ENCODE measurements around the gene EFNA1.

- TF ChIP-seq JUNB (IDR thresholded peaks at IDR 0.05) (no peak), CHD4 (IDR thresholded peaks at IDR 0.05; ENCODE audit: borderline replicate concordance) (no peak), BCL3 (IDR thresholded peaks at IDR 0.05) (no peak), POLR2A (IDR thresholded peaks at IDR 0.05; ENCODE audit: low read length) (no peak), KDM5A (IDR thresholded peaks at IDR 0.05) (no peak), CTCF (IDR thresholded peaks at IDR 0.05) (no peak), FOSL2 (IDR thresholded peaks at IDR 0.05) (no peak), FOSL2 (CRISPR knock-in tag; IDR thresholded peaks at IDR 0.05) (no peak)
Observed at GRCh38 chr1:155079487-155080311, 48.0 kb upstream of the EFNA1 start.

All from A549 (cell line).